ENCODE results near the gene CRACR2B.

CRACR2B gene

GRCh38 chr11:868802-869201, 41.1 kb downstream of the CRACR2B start:
- no peak for DNase-seq (ENCODE audit: low spot score)

- no peak for DNase-seq (ENCODE audit: low spot score)
Observed at GRCh38 chr11:869399-870126, 41.8 kb downstream of the CRACR2B start.

GRCh38 chr11:870127-870413, 42.4 kb downstream of the CRACR2B start:
- DNase-seq (ENCODE audit: low spot score): no peak

GRCh38 chr11:870418-870817, 42.7 kb downstream of the CRACR2B start:
- DNase-seq (ENCODE audit: low spot score): no peak

GRCh38 chr11:871472-871871, 43.8 kb downstream of the CRACR2B start:
- DNase-seq (ENCODE audit: low spot score): no peak

- DNase-seq (ENCODE audit: low spot score): no peak
Observed at GRCh38 chr11:872799-873198, 45.1 kb downstream of the CRACR2B start.

GRCh38 chr11:873706-874105, 46.0 kb downstream of the CRACR2B start:
- DNase-seq (ENCODE audit: low spot score): no peak

- DNase-seq (ENCODE audit: low spot score): no peak
Observed at GRCh38 chr11:875203-875602, 47.5 kb downstream of the CRACR2B start.

GRCh38 chr11:875769-876301, 48.1 kb downstream of the CRACR2B start:
- no peak for DNase-seq (ENCODE audit: low spot score)

- DNase-seq (ENCODE audit: low spot score): no peak
Observed at GRCh38 chr11:876545-876944, 48.8 kb downstream of the CRACR2B start.

GRCh38 chr11:877565-877964, 49.8 kb downstream of the CRACR2B start:
- peak; percentile 81 for DNase-seq (ENCODE audit: low spot score)

- no peak for DNase-seq (ENCODE audit: low spot score)
Observed at GRCh38 chr11:880447-880846, 52.7 kb downstream of the CRACR2B start.
